OCI-LY3 (cell line): ENCODE results near the gene EPB41L4A.

ENCODE experiments used
- EZH2phosphoT487 ChIP-seq: fragments of 200-600 bp; shearing (Covaris generic); IDR thresholded peaks from 2 replicates; pipeline ENCODE4 v1.6.1; 2018; ENCODE audit warnings: antibody characterized with exemption, mixed run types, low read depth
- TF ChIP-seq, protein P1 (sequence below): fragments of 200-600, 300-600 bp; sonication (generic); IDR thresholded peaks from 2 replicates; pipeline ENCODE4 v1.5.1; 2014; ENCODE audit warnings: antibody characterized with exemption, low read length, low read depth

GRCh38 chr5:112351225-112351624 is 67.9 kb downstream of the EPB41L4A start:
- TF ChIP-seq, protein P1, sequence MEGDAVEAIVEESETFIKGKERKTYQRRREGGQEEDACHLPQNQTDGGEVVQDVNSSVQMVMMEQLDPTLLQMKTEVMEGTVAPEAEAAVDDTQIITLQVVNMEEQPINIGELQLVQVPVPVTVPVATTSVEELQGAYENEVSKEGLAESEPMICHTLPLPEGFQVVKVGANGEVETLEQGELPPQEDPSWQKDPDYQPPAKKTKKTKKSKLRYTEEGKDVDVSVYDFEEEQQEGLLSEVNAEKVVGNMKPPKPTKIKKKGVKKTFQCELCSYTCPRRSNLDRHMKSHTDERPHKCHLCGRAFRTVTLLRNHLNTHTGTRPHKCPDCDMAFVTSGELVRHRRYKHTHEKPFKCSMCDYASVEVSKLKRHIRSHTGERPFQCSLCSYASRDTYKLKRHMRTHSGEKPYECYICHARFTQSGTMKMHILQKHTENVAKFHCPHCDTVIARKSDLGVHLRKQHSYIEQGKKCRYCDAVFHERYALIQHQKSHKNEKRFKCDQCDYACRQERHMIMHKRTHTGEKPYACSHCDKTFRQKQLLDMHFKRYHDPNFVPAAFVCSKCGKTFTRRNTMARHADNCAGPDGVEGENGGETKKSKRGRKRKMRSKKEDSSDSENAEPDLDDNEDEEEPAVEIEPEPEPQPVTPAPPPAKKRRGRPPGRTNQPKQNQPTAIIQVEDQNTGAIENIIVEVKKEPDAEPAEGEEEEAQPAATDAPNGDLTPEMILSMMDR = no peak
- no peak for TF ChIP-seq EZH2phosphoT487
